K562 (cell line): ENCODE data around the gene SNUPN. TPM values are rescaled to one million over a fixed set of nuclear protein-coding genes. Genes with fewer than 3 reads are reported as not detected.

ENCODE experiments used
- AFF4 ChIP-seq: sonication (generic); formaldehyde crosslinking; IDR thresholded peaks from 2 replicates; pipeline ENCODE4 v1.8.0; 2023; ENCODE audit warnings: mild to moderate bottlenecking, missing genetic modification reagents
- BCOR ChIP-seq: fragments of 450-650 bp; IDR thresholded peaks from 2 replicates; pipeline ENCODE4 v1.6.1; 2016
- CCNT2 ChIP-seq: IDR thresholded peaks from 2 replicates; pipeline ENCODE4 v1.6.1; 2011; ENCODE audit warnings: borderline replicate concordance, low read depth, mild to moderate bottlenecking, moderate library complexity, mixed read lengths, low read length; ENCODE audit not compliant: insufficient read length; ENCODE audit errors: extremely low read depth
- ERF ChIP-seq: fragments of 450-650 bp; formaldehyde crosslinking; IDR thresholded peaks from 2 replicates; pipeline ENCODE4 v1.4.0; 2020; ENCODE audit warnings: mild to moderate bottlenecking, mixed read lengths
- HNRNPUL1 ChIP-seq: fragments of 200-400 bp; formaldehyde crosslinking; IDR thresholded peaks from 2 replicates; pipeline ENCODE4 v1.6.1; 2017; ENCODE audit warnings: low read length
- L3MBTL2 ChIP-seq: fragments of 450-650 bp; IDR thresholded peaks from 2 replicates; pipeline ENCODE4 v1.6.1; 2016; ENCODE audit warnings: mild to moderate bottlenecking, moderate library complexity
- MXI1 ChIP-seq: IDR thresholded peaks from 2 replicates; pipeline ENCODE4 v1.6.1; 2011; ENCODE audit warnings: low read depth, mild to moderate bottlenecking, improper control_type of control experiment, low read length
- SETDB1 ChIP-seq: IDR thresholded peaks from one replicate; pipeline ENCODE4 v1.6.1; 2012; ENCODE audit warnings: low read length, control low read depth, inconsistent platforms
- SREBF1 ChIP-seq: fragments of 150-350 bp; IDR thresholded peaks from 2 replicates; pipeline ENCODE4 v1.6.1; 2014; ENCODE audit warnings: antibody characterized with exemption, low read depth, low read length, borderline replicate concordance
- TEAD2 ChIP-seq: fragments of 450-650 bp; IDR thresholded peaks from 2 replicates; pipeline ENCODE4 v1.6.1; 2016; ENCODE audit warnings: missing genetic modification characterization, control low read depth, missing compliant biosample characterization
- YY1 ChIP-seq, 3 experiments: IDR thresholded peaks; 2 replicates each; pipeline ENCODE4 v1.6.1; 2011; ENCODE audit warnings: low read length in 2 of 3, mild to moderate bottlenecking in 2 of 3, moderate library complexity in 2 of 3, borderline replicate concordance in 1 of 3, control low read depth in 1 of 3, low read depth in 1 of 3; ENCODE audit not compliant: insufficient read depth in 3 of 3, insufficient replicate concordance in 2 of 3, control insufficient read depth in 1 of 3, insufficient read length in 1 of 3; ENCODE audit errors: extremely low read depth in 1 of 3
- ZBTB5 ChIP-seq: fragments of 450-650 bp; IDR thresholded peaks from 2 replicates; pipeline ENCODE4 v1.6.1; 2017; ENCODE audit warnings: antibody characterized with exemption
- ZEB2 ChIP-seq: fragments of 450-650 bp; IDR thresholded peaks from 2 replicates; pipeline ENCODE4 v1.6.1; 2016
- ZNF133 ChIP-seq: fragments of 250-450 bp; sonication (Bioruptor Pico); IDR thresholded peaks from 2 replicates; pipeline ENCODE4 v1.4.0; 2020; ENCODE audit warnings: mild to moderate bottlenecking
- ZNF24 ChIP-seq: fragments of 450-650 bp; IDR thresholded peaks from 2 replicates; pipeline ENCODE4 v1.6.1; 2016
- ZNF41 ChIP-seq: fragments of 250-450 bp; sonication (Bioruptor Pico); conservative IDR thresholded peaks from 2 replicates; pipeline ENCODE4 v1.4.0; 2020; ENCODE audit warnings: mild to moderate bottlenecking
- ZSCAN29 ChIP-seq: fragments of 450-650 bp; IDR thresholded peaks from 2 replicates; pipeline ENCODE4 v1.6.1; 2017
- polyA plus RNA-seq, 8 experiments: library from polyadenylated mRNA; depleted of rRNA in 4 of 8; stranded (reverse) in 5 of 8; unstranded in 3 of 8; fragments of >200 nt; fragmentation: Nextera tagmentation in 2 of 8; fragmentation: Illumina TruSeq in 1 of 8; extraction: Ambion mirVana in 2 of 8; extraction: Trizol in 1 of 8; gene quantifications; 2 replicates each; pipeline versions ENCODE4 v1.2.1 to v1.2.3, GENCODE V29; 2011 to 2014; ENCODE audit warnings: inconsistent platforms in 1 of 8, missing spikeins in 1 of 8
- total RNA-seq, 7 experiments: library from RNA; depleted of rRNA in 6 of 7; stranded (reverse); fragments of >200 nt in 6 of 7; fragmentation: Illumina TruSeq in 2 of 7; extraction: Trizol in 2 of 7; gene quantifications; 2 replicates each; pipeline versions ENCODE4 v1.2.1 to v1.2.3, GENCODE V29; 2011 to 2021; ENCODE audit warnings: low replicate concordance in 1 of 7
- TF ChIP-seq, protein P1 (sequence below): fragments of 250-450 bp; sonication (Bioruptor Pico); IDR thresholded peaks from 2 replicates; pipeline ENCODE4 v1.8.0; 2022; ENCODE audit warnings: moderate library complexity, mild to moderate bottlenecking, inconsistent platforms
- TF ChIP-seq, protein P2 (sequence below): fragments of 200-400 bp; formaldehyde crosslinking; IDR thresholded peaks from 2 replicates; pipeline ENCODE4 v1.6.1; 2017; ENCODE audit warnings: mild to moderate bottlenecking, low read depth, low read length, moderate library complexity

The SNUPN gene
- total and polyA plus RNA-seq, 9 of the 15 experiments (the other 6 are each of a cell fraction or from before 2014, with no cell fraction given): 32.2 to 78.3 (median 40.0) TPM

DNA sequence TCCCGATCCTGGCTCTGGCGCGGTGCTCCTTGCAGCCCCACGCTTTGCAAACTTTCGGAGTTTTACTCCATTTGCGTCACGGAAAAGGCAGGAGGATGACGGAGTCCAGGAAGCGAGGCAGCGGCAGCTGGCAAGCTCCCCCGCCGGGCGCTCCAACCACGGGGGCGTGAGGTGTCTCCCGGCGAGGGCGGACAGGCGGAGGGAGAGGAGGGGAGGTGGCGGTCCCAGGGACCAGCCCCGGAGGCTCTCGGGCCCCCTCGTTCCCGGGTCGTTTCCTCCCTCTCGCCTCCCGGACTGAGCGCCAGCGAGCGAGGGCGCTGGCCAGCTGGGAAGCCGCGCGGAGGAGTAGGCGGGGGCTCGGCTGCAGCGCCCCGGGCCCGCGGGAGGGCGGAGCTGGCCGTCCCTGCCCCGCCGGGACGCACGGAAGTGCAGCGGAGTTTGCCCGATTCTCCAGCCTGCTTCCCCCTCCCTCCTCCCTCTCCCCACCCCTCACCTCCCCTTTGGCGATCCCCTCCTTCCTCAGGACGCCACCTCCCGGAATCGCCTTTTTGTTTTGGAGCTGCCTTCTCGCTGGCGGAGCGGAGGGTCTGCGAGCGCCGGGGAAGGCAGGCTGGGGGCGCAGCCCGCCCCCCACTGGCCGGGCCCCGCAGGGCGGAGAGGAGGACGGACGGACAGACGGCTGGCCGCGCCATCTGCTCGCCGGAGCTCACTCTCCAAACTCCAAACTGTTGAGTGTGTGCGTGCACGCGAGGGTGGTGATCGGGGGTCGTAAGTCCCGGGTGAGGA is 22.0 kb upstream of the SNUPN start, which contains the start of gene SNX33 (continued):
- TF ChIP-seq ZBTB5 (no peak), CCNT2 (peak; percentile 72), HNRNPUL1 (no peak), ZNF133 (no peak), SETDB1 (no peak), ERF (CRISPR knock-in tag) (no peak), SREBF1 (no peak), YY1 (IDR thresholded peaks at IDR 0.05; ENCODE audit: borderline replicate concordance in 1 of 3, control insufficient read depth in 1 of 3, extremely low read depth in 1 of 3, insufficient read depth in 3 of 3, insufficient read length in 1 of 3, insufficient replicate concordance in 2 of 3, low read depth in 1 of 3, low read length in 2 of 3) (peak in 2 of 3 experiments; percentile 3 to 59), ZNF24 (peak; percentile 8; the same call in 1 of the 2 replicates), ZEB2 (no peak), MXI1 (no peak), ZSCAN29 (peak; percentile 71; the same call in 1 of the 2 replicates), TEAD2 (tag) (no peak), BCOR (peak; percentile 33; the same call in 1 of the 2 replicates), ZNF41 (CRISPR knock-in tag) (no peak), L3MBTL2 (peak; percentile 44; the same call in 1 of the 2 replicates), AFF4 (no peak)
- TF ChIP-seq, protein P1, sequence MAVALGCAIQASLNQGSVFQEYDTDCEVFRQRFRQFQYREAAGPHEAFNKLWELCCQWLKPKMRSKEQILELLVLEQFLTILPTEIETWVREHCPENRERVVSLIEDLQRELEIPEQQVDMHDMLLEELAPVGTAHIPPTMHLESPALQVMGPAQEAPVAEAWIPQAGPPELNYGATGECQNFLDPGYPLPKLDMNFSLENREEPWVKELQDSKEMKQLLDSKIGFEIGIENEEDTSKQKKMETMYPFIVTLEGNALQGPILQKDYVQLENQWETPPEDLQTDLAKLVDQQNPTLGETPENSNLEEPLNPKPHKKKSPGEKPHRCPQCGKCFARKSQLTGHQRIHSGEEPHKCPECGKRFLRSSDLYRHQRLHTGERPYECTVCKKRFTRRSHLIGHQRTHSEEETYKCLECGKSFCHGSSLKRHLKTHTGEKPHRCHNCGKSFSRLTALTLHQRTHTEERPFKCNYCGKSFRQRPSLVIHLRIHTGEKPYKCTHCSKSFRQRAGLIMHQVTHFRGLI (CRISPR knock-in tag): no peak
- TF ChIP-seq, protein P2, sequence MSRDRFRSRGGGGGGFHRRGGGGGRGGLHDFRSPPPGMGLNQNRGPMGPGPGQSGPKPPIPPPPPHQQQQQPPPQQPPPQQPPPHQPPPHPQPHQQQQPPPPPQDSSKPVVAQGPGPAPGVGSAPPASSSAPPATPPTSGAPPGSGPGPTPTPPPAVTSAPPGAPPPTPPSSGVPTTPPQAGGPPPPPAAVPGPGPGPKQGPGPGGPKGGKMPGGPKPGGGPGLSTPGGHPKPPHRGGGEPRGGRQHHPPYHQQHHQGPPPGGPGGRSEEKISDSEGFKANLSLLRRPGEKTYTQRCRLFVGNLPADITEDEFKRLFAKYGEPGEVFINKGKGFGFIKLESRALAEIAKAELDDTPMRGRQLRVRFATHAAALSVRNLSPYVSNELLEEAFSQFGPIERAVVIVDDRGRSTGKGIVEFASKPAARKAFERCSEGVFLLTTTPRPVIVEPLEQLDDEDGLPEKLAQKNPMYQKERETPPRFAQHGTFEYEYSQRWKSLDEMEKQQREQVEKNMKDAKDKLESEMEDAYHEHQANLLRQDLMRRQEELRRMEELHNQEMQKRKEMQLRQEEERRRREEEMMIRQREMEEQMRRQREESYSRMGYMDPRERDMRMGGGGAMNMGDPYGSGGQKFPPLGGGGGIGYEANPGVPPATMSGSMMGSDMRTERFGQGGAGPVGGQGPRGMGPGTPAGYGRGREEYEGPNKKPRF: no peak
